NCI-H1930 (cell line): ENCODE results near the gene IST1.

Source experiments
- DNase-seq, 2 experiments: peaks; one replicate each; lab custom pipeline; 2025; lab: John Stamatoyannopoulos, UW

IST1 gene

DNA sequence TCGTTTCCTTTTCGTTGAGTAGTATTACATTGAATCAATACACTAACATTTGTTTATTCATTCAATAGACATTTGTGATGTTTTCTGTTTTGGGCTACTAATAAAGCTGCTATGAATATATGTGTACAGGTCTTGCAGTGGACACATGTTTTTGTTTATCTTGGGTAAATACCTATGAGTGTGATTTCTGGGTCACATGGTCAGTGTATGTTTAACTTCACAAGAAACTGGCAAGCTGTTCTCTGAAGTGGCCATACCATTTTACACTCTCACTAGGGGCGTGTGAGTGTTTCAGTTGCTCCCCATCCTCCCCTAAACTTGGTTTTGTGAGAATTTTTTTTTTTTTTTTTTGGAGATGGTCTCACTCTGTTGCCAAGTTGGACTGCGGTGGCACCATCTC, 69.9 kb downstream of the IST1 start:
- DNase-seq: no peak

DNA sequence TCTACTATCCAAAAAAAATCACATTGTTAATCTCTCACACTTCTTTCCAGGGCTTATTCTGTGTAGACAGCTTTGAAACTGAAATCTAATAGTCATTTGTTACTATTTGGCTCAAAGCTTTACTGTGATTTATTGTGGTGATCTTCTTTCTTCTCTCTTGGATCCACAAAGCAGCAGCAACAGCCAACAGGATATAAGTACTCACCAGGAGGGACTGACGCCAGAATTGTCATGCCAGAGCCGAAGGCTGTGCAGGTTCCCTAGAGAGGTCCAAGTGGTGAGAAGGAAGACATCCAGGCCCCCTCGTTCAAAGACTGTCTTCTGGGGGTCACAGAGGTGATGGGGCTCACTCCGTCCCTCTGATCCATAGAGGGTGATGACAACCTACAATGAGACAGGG, 71.6 kb downstream of the IST1 start:
- DNase-seq: no peak

DNA sequence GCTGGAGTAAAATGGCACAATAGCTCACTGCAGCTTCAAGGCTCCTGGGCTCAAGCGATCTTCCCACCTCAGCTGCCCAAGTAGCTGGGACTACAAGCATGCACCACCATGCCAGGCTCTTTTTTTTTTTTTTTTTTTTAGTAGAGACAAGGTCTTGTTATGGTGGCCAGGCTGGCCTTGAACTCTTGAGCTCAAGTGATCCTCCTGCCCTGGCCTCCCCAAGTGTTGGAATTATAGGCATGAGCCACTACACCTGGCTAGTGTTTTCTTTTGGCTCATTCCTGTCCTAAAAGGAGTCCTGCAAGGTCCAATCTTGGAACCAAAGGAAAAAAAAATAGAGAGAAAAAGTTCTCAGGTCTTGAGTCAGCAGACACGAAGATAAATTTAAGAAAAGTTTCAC, 74.0 kb downstream of the IST1 start:
- DNase-seq: no peak

DNA sequence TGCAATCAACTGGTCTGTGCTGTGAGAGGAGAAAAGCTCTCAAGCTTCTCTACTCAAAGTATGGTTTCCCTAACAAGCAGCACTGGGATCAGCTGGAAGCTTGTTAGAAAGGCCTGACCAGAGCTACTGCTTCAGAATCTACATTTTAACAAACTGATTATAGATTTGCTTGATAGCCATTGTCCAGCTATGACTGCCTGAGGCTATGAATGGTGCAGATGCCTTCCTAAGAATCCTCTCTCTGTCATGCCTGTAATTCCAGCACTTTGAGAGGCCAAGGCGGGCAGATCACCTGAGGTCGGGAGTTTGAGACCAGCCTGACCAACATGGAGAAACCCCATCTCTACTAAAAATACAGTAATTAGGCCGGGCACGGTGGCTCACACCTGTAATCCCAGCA, 76.2 kb downstream of the IST1 start:
- DNase-seq: no peak

DNA sequence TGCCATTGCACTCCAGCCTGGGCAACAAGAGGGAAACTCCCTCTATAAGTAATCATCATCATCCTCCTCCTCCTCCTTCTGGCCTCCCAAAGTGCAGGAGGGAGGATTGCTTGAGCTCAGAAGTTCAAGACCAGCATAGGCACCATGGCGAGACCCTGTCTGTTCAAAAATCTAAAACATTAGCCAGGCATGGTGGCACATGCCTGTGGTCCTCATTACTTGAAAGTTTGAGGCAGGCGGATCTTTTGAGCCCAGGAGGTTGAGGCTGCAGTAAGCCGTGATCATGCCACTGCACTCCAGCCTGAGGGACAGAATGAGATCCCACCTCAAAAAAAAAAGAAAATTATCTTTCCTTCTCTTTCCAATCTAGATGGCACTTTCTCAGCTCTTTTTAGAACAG, 77.0 kb downstream of the IST1 start:
- DNase-seq: no peak

DNA sequence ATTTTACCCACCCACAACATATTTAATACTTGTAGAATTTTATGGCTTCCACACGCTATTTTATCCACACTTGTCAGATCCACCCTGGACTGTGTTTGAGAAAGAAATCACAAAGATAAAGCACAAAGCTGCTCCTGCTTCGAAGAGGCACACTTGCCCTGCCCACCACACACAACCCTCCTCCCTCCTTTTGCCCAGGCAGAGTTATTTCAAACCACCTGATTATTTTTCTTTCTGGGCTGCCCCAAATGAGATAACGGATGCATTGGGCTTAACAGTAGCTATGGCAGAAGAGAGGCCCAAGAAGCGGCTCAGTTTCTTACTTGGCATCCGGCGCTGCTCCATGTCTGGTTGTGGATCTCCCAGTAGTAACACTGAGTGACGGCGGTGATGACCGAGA, 77.7 kb downstream of the IST1 start:
- no peak for DNase-seq

DNA sequence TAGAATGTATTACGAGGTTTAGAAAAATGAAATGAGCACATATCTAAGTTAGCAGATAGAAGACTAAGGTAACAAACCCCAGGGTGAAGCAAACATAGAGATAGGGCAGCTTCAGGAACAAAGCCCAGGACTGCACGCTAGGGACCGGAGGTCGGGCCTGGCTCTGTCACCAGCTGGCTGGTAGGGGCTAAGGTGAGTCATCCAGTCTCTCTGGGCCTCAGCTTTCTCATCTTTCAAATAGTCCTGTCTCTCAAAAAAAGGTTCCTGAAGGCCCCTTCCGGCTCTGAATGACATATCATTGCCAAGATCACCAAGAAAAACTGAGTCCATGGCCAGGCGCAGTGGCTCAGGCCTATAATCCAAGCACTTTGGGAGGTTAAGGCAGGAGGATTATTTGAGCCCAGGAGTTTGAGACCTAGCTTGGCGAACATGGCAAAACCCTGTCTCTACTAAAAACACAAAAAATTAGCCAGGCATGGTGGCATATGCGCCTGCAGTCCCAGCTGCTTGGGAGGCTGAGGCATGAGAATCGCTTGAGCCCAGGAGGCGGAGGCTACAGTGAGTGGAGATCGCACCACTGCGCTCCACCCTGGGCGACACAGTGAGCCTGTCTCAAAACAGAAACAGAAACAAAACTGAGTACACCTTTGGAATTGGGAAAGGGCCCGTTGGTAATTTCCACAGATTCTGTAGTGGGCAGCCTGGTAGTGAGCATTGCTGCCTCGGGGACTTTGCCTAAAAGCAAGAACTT, 78.9 kb downstream of the IST1 start:
- no peak for DNase-seq
